22Rv1 (cell line): ENCODE results near the gene IFIT1B.
A peak's percentile ranks its signal among the peaks of the same experiment; 100 is the strongest.
"Not testable (repeated sequence)": the region's sequence is repeated elsewhere in the genome, so short reads cannot be mapped to it uniquely, and the experiment has no call there.

Experiments used
- H3K27ac ChIP-seq: fragments of 450-650 bp; 2 replicates; pipeline ENCODE4 v1.5.1; 2017
- ZFX ChIP-seq: fragments of 450-650 bp; IDR thresholded peaks from 2 replicates; pipeline ENCODE4 v1.6.1; 2017; ENCODE audit warnings: antibody characterized with exemption, borderline replicate concordance
- TF ChIP-seq, protein P1 (sequence below): fragments of 450-650 bp; IDR thresholded peaks from 2 replicates; pipeline ENCODE4 v1.5.1; 2017; ENCODE audit warnings: mild to moderate bottlenecking

IFIT1B gene

DNA sequence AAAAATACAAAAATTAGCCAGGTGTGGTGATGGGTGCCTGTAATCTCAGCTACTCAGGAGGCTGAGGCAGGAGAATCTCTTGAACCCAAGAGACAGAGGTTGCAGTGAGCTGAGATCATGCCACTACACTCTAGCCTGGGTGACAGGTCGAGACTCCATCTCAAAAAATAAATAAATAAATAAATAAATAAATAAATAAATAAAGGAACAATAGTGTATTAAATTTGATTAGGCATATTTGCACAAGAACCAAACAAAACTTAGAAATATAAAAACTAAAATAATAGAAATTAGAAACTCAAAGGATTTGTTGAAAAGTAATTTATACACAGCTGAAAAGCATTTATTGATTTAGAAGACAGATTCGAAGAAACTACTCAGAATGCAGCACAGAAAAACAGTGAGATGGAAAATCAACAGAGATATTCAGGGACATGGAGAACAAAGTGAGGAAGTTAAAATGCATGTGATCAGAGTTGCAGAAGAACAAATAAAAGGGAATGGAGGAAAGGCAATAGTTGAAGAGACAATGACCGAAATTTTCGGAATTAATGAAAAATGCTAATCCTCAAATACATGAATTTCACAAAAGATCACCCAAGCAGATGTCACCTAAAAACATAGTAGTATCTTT, 32.4 kb upstream of the IFIT1B start:
- H3K27ac ChIP-seq: no peak overlapping the region
- TF ChIP-seq, protein P1, sequence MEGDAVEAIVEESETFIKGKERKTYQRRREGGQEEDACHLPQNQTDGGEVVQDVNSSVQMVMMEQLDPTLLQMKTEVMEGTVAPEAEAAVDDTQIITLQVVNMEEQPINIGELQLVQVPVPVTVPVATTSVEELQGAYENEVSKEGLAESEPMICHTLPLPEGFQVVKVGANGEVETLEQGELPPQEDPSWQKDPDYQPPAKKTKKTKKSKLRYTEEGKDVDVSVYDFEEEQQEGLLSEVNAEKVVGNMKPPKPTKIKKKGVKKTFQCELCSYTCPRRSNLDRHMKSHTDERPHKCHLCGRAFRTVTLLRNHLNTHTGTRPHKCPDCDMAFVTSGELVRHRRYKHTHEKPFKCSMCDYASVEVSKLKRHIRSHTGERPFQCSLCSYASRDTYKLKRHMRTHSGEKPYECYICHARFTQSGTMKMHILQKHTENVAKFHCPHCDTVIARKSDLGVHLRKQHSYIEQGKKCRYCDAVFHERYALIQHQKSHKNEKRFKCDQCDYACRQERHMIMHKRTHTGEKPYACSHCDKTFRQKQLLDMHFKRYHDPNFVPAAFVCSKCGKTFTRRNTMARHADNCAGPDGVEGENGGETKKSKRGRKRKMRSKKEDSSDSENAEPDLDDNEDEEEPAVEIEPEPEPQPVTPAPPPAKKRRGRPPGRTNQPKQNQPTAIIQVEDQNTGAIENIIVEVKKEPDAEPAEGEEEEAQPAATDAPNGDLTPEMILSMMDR: no peak
- TF ChIP-seq ZFX: no peak

DNA sequence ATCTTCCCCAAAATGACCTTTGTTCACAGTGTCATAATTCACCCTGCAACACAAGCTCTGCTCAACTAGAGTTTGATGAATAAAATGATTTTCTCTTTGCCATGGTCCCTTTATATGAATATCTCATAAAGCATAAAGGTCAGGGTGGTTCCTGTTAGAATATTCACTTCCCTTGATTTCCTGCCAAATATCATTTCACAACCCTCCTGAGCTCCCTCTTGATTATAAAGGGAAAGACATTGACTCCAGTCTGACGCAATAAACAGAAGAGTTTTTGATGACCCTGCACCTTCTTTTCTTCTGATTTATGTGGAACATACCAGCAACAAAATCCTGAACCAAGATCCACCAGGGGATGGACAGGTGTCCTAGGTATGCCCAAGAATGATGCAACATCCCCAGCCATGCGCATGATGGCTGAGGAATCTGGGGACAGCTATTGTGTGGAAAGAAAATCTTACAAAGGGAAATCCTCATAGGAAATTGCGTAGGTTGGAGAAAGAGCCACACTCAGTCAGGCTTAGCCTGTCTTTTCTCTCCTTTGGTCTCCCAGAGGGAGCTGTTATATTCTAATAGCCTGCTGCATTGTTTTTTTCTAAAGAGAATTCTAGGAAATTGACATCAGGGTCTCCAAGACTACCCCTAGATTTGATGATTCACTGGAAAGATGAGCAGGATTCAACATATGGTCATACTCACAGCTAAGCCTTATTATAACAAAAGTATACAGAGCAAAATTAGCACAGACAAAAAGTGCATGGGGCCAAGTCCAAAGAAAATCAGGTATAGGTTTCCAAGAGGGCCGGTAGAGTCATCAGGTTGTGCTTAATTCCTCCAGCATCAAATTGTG, 31.2 kb upstream of the IFIT1B start:
- TF ChIP-seq ZFX: no peak
- TF ChIP-seq, protein P1: no peak
- no peak overlapping the region for H3K27ac ChIP-seq

DNA sequence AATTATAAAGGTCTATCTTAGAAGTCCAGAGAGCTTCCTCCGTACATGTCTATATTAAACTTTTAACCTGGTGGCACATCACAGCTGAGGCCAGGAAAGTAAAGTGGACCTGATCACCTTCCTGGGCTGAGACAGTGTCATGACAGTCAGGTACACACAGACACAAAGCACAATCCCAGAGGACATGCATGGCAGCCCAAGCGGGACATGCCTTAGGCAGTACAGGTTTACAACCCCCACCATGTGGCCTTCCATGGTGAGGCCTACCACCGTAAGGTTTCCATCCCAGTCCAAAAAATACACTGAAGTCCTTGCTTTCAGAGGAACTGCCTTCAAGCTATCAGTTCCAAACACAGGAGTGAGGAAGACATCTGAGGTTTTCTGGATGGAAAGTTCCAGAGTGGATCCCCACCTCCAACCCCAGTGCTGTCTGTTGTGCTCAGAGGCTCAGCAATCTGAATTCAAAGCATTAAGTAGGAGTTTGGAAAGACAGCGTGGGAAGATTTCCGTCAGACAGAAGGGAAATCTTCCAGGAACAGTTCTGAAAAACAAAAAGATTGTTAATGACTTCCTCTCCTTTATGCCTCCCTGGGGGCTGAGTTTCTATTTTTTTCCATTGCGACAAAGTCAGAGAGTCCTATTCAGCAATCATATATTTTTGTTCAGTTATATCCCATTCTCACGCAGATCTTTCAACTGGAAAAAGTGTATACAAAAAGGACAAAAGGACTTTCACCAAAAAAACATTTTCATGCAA, 30.0 kb upstream of the IFIT1B start:
- TF ChIP-seq, protein P1: no peak
- H3K27ac ChIP-seq: no peak overlapping the region

- TF ChIP-seq, protein P1: no peak
- no peak for TF ChIP-seq ZFX
- H3K27ac ChIP-seq: no peak overlapping the region
These were observed 29.4 kb upstream of the IFIT1B start for GRCh38 chr10:89348481-89348880.

GRCh38 chr10:89348975-89349374, 28.9 kb upstream of the IFIT1B start:
- TF ChIP-seq, protein P1: no peak
- TF ChIP-seq ZFX: no peak
- H3K27ac ChIP-seq: no peak overlapping the region

DNA sequence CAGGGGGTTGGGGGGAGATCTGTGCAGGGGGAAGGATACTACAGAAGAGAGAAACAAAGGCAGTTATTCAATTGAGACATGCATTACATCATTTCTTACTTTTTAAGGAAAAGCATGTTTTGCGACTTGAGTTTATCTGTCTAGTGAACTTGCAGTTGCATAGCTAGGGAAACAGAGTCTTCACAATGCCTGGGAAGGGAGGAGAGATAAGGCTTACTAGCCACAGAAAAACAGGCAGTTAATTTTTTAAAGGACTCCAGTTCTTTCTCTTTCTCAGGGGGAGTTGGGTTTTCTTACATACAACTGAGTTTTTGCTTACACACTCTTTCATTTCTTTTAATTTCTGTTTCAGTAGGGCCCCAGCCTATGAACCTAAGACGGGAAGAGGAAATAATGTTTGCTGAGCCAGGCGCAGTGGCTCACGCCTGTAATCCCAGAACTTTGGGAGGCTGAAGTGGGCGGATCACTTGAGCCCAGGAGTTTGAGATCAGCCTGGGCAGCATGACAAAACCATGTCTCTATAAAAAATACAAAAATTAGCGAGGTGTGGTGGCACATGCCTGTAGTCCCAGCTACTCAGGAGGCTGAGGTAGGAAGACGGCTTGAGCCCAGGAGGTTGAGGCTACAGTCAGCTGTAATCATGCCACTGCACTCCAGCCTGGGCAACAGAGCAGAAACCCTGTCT, 27.1 kb upstream of the IFIT1B start:
- H3K27ac ChIP-seq: not testable (repeated sequence)

DNA sequence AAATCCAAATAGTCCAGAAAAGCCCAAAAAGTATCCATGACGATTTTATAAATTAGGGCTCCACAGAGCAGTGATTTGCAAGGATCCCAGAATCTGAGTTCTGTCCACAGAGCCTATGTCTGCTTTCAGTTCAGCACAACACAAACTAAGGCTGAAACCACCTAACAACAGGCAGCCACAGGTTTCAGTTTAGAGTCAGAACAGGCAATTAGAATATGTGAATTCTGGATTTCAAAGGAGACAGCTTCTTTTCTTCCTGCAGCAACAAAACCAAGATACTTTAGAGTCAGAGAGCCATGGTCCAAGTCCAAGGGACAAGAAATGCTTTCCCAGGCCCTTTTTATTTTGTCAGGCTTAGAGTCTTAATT, 26.5 kb upstream of the IFIT1B start:
- peak overlapping the region; percentile 30; the same call in 1 of the 2 replicates for H3K27ac ChIP-seq
- TF ChIP-seq ZFX: no peak
- TF ChIP-seq, protein P1: no peak
